Measurements from ENCODE around the gene AADAT. TPM values are rescaled to one million over a fixed set of nuclear protein-coding genes. Genes with fewer than 3 reads are reported as not detected.

Gene AADAT
- total and polyA plus RNA-seq, 9 of the 15 experiments (the other 6 are each of a cell fraction or from before 2014, with no cell fraction given) = 0.06 to 0.07 TPM; not detected in 7

DNA sequence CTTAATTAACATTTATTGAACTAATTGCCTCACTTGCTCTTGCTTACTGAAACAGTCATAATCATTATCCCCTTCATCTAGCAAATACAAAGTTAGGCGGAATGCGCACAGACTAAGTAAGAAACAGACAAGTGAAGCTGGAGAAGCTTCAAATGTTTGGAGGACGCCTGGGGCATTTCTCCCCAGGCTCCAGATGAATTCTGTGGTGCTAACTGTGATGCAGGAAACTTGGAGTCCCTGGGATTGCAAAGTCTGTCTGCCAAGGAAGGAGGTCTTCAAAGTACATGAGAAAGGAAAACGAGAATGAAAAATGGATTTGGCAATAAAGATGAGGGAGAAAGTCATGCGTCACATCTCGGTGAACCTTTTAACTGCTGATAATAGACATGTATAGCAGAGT lies 40.0 kb downstream of the AADAT start (continued):
- TF ChIP-seq, protein P1, sequence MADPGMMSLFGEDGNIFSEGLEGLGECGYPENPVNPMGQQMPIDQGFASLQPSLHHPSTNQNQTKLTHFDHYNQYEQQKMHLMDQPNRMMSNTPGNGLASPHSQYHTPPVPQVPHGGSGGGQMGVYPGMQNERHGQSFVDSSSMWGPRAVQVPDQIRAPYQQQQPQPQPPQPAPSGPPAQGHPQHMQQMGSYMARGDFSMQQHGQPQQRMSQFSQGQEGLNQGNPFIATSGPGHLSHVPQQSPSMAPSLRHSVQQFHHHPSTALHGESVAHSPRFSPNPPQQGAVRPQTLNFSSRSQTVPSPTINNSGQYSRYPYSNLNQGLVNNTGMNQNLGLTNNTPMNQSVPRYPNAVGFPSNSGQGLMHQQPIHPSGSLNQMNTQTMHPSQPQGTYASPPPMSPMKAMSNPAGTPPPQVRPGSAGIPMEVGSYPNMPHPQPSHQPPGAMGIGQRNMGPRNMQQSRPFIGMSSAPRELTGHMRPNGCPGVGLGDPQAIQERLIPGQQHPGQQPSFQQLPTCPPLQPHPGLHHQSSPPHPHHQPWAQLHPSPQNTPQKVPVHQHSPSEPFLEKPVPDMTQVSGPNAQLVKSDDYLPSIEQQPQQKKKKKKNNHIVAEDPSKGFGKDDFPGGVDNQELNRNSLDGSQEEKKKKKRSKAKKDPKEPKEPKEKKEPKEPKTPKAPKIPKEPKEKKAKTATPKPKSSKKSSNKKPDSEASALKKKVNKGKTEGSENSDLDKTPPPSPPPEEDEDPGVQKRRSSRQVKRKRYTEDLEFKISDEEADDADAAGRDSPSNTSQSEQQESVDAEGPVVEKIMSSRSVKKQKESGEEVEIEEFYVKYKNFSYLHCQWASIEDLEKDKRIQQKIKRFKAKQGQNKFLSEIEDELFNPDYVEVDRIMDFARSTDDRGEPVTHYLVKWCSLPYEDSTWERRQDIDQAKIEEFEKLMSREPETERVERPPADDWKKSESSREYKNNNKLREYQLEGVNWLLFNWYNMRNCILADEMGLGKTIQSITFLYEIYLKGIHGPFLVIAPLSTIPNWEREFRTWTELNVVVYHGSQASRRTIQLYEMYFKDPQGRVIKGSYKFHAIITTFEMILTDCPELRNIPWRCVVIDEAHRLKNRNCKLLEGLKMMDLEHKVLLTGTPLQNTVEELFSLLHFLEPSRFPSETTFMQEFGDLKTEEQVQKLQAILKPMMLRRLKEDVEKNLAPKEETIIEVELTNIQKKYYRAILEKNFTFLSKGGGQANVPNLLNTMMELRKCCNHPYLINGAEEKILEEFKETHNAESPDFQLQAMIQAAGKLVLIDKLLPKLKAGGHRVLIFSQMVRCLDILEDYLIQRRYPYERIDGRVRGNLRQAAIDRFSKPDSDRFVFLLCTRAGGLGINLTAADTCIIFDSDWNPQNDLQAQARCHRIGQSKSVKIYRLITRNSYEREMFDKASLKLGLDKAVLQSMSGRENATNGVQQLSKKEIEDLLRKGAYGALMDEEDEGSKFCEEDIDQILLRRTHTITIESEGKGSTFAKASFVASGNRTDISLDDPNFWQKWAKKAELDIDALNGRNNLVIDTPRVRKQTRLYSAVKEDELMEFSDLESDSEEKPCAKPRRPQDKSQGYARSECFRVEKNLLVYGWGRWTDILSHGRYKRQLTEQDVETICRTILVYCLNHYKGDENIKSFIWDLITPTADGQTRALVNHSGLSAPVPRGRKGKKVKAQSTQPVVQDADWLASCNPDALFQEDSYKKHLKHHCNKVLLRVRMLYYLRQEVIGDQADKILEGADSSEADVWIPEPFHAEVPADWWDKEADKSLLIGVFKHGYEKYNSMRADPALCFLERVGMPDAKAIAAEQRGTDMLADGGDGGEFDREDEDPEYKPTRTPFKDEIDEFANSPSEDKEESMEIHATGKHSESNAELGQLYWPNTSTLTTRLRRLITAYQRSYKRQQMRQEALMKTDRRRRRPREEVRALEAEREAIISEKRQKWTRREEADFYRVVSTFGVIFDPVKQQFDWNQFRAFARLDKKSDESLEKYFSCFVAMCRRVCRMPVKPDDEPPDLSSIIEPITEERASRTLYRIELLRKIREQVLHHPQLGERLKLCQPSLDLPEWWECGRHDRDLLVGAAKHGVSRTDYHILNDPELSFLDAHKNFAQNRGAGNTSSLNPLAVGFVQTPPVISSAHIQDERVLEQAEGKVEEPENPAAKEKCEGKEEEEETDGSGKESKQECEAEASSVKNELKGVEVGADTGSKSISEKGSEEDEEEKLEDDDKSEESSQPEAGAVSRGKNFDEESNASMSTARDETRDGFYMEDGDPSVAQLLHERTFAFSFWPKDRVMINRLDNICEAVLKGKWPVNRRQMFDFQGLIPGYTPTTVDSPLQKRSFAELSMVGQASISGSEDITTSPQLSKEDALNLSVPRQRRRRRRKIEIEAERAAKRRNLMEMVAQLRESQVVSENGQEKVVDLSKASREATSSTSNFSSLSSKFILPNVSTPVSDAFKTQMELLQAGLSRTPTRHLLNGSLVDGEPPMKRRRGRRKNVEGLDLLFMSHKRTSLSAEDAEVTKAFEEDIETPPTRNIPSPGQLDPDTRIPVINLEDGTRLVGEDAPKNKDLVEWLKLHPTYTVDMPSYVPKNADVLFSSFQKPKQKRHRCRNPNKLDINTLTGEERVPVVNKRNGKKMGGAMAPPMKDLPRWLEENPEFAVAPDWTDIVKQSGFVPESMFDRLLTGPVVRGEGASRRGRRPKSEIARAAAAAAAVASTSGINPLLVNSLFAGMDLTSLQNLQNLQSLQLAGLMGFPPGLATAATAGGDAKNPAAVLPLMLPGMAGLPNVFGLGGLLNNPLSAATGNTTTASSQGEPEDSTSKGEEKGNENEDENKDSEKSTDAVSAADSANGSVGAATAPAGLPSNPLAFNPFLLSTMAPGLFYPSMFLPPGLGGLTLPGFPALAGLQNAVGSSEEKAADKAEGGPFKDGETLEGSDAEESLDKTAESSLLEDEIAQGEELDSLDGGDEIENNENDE (IDR thresholded peaks at IDR 0.05; ENCODE audit: low read depth, low read length) = no peak
- TF ChIP-seq ZNF316 (IDR thresholded peaks at IDR 0.05) (no peak), TEAD4 (IDR thresholded peaks at IDR 0.05; ENCODE audit: low read length) (no peak), TEAD4 (CRISPR knock-in tag; IDR thresholded peaks at IDR 0.05; ENCODE audit: borderline replicate concordance) (no peak), STAT5B (CRISPR knock-in tag; IDR thresholded peaks at IDR 0.05) (no peak), DPF2 (IDR thresholded peaks at IDR 0.05) (no peak), HMG20B (CRISPR knock-in tag; IDR thresholded peaks at IDR 0.05) (no peak), CHCHD3 (CRISPR knock-in tag; IDR thresholded peaks at IDR 0.05) (no peak), EP400 (IDR thresholded peaks at IDR 0.05) (no peak), ZNF780A (CRISPR knock-in tag; IDR thresholded peaks at IDR 0.05) (no peak)

Measured in K562 (cell line).